HG03135 (cell line): Measurements from ENCODE around the gene DNTTIP2.
"Not testable (repeated sequence)": the region's sequence is repeated elsewhere in the genome, so short reads cannot be mapped to it uniquely, and the experiment has no call there.

Experiments used
- ATAC-seq: cut with Tn5 transposase; IDR thresholded peaks from one replicate; pipeline ENCODE4 v1.9.1; 2021; ENCODE audit warnings: mild to moderate bottlenecking, moderate library complexity; ENCODE audit not compliant: unreplicated experiment

The DNTTIP2 gene, protein sequence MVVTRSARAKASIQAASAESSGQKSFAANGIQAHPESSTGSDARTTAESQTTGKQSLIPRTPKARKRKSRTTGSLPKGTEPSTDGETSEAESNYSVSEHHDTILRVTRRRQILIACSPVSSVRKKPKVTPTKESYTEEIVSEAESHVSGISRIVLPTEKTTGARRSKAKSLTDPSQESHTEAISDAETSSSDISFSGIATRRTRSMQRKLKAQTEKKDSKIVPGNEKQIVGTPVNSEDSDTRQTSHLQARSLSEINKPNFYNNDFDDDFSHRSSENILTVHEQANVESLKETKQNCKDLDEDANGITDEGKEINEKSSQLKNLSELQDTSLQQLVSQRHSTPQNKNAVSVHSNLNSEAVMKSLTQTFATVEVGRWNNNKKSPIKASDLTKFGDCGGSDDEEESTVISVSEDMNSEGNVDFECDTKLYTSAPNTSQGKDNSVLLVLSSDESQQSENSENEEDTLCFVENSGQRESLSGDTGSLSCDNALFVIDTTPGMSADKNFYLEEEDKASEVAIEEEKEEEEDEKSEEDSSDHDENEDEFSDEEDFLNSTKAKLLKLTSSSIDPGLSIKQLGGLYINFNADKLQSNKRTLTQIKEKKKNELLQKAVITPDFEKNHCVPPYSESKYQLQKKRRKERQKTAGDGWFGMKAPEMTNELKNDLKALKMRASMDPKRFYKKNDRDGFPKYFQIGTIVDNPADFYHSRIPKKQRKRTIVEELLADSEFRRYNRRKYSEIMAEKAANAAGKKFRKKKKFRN

DNA sequence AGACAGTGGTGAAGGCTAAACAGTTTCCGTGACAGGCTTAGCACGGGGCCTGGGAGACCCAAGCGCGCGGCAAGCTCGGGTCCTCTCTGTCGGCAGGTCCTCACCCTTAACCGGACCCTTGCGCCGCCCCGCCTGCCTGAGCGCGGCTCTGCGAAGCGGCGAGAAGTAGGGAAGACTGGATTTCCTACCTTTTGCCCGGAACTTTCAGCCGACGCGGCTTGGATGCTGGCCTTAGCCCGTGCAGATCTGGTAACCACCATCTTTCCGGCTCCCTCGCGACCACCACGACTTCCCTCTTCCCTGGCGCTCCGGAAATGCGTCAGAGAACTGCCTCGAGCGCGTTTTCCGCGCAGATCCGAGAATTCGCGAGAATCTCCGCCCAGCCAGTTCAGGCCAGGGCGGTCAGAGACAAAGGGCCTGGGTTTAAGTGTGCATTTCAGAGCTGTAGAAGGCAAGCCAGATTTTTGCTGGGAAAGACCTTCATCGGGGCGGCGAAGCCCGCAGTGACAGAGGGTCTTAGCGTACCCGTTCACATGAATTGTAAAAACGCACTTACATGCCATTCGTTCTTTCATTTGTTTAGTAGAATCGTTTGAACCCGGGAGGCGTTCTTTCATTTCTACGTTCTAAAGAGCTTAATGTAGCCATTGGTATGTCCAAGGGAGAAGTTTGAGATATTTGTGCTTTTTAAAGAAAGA, at the start of gene DNTTIP2:
TSS of gene DNTTIP2 (minus strand) at position 318 of the 698 bp plus-strand sequence. CDS start at position 260, 58 bp downstream.
- ATAC-seq = peak; percentile 97

- no peak for ATAC-seq
These were observed 46.2 kb upstream of the DNTTIP2 start for GRCh38 chr1:93925206-93925605.

- no peak for ATAC-seq
These were observed 40.8 kb upstream of the DNTTIP2 start for GRCh38 chr1:93919780-93920179.

- ATAC-seq = no peak
These were observed 38.3 kb upstream of the DNTTIP2 start for GRCh38 chr1:93917302-93917701.

GRCh38 chr1:93910880-93911279, 31.9 kb upstream of the DNTTIP2 start:
- ATAC-seq = not testable (repeated sequence)

DNA sequence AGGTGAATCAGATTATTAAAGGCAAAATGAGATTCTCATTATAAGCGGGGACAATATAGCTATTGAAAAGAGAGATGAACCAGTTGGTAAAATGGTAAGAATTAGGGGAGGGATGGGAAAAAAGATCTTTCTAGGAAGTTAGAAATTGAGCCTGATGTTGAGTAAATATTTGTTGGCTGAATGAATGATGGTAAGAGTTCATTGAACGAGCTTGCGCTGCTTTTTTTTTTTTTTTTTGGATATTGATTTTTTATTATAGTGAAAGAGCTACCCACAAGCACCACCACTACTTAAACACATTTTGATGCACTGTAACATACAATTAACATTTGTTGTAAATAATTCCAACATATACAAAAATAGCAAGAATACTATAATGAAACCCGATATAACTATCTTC, 31.3 kb upstream of the DNTTIP2 start:
- ATAC-seq = no peak

- peak; percentile 94 for ATAC-seq
These were observed 30.4 kb upstream of the DNTTIP2 start, which contains the start of gene GCLM for GRCh38 chr1:93909146-93910050. Gene GCLM (minus strand): TSS chr1:93909430. CDS start chr1:93909163, 267 bp downstream.

DNA sequence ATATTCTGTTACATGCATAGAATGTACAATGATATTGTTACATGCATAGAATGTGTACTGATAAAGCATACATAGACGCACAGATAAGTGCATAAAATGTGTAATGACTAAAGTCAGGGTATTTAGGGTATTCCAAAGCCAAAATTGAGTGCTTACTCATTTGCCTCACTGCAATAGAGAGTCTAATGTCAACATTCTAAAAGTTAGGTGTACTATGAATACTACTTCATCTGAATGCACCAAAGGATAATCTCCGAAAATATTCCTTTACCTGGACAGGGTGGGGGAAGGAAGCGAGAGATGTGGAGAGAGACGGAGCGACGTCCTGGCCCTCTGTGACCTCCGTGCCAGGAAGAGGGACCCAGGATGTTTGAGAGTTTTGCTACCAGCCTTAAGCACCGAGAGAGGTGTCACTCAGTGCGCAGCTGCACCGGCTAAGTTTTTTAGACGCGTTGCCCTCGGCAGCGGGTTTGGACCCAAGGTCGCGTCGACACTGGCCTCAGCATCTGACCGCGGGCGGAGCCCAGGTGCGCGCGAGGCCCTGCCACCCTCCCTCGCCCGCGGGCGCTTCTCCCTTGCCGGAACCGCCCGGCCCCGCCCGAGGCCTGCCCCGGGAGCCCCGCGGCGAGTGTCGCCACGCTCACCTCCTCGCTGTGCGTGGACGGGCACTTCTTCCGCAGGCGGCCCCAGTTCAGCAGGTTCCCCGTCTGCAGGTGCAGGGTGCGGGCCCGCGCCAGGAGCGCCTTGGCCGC, 29.6 kb upstream of the DNTTIP2 start:
- ATAC-seq = peak; percentile 49

DNA sequence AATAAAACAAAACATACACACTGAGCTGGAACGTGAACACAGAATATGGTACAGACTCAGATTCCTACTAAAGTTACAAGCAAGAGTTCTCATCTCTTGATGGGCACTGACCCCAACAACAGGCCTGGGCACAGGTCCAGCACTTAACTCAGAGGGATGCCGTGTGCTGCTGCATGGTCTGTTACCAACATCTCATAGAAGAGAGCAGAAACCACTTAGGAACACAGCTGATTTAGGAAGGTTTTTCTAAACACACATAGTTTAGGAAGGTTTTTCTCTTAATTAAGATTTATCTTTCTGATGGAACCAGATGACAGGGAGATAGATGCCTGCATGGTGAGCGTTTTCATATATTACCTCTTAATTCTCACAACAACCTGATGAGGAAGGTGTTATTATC, 28.7 kb upstream of the DNTTIP2 start:
- no peak for ATAC-seq

GRCh38 chr1:93906480-93906879, 27.5 kb upstream of the DNTTIP2 start:
- ATAC-seq = no peak

GRCh38 chr1:93905734-93906133, 26.7 kb upstream of the DNTTIP2 start:
- ATAC-seq = no peak

DNA sequence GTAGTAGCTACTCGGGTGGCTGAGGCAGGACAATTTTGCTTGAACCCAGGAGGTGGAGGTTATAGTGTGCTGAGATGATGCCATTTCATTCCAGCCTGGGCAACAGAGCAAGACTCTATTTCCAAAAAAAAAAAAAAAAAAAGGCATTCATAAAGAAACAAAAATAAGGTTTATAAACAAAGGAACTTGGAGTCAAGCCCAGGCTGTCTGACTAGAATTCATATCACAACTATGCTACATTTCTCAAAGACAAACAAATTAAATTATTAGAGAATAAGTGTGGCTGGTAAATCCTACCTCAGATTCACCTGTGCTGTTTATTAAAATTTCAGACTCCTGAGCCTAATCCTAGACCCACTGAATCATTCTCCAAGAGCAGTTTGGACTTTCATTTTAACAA, 26.0 kb upstream of the DNTTIP2 start:
- no peak for ATAC-seq

DNA sequence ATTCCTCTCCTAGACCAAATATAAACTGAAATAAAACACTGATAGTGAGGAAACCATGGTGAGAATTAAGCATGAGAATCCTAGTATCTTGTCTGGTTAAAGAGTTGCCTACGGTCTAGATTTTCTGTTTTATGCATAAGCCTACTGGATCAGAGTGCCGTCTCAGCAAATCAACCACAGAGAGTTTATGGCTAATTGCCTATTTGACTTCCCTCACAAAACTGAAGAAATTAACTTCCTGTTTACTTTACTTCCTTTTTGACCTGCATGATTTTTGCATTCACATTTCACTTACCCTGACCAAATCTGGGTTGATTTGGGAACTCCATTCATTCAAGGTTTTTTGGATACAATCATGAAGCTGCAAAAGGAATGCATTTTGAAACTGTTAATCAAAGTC, 25.2 kb upstream of the DNTTIP2 start:
- ATAC-seq = no peak

DNA sequence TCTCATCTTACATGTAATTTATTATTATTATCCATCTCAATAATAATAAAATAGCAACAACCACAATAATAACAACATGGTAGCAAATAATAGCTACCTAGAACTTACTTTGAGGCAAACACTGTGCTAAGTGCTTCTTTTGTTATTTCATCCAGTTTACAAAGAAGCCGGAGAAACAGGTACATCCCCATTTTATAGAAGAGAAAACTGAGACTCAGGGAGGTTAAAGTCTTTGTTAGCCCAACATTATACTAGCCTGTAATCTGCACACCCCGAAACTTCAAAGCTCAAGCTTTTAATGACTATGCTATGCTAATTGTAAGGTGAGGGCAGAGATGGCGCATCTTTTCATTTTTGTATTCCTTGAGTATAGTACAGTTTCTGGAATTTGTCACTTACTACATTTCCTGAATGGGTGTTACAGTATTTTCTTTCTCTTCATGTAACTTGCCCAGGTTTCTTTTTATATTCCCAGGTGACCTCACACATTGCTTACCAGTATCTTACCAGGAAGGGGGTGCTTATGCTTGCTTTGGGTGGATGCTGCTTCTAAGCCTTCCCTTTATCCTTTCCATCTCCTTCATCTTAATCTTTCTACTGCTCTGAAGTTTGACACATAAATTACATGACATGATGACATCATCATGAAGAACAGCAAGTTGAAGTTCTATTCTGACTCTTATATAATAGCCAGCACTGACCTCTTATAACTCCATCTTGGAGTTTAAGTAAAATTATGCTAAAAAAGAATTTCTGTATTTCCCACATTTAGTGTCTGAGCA, 21.9 kb upstream of the DNTTIP2 start:
- no peak for ATAC-seq

DNA sequence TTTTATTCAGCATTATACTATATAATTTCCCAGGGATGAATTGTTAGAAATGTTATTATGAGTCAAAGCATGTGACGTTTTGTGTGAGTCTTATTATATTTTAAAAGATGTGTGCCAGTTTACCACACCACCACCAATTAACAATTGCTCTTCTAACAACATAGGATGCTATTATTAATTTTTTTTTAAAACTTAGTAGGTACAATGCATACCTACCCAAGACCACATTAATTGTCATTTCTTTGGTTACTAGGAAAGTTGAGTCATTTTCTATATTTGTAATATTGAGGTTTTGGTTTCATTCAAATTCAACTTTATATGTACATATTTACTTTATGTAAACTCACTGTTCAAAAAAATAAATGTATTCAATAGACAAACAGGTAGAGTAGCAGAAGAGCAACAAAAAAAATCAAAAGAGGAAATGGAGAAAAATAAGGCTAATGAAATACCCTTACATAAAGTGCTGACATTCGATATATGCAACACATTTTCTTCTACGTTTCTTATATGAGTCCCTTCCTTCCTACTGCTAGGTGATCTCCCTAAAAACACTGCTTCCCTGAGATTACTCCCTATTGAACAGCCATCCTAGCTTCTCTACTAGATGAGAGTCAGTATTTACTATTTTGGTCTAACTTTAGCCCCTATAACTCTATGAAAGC, 20.7 kb upstream of the DNTTIP2 start:
- ATAC-seq = no peak

DNA sequence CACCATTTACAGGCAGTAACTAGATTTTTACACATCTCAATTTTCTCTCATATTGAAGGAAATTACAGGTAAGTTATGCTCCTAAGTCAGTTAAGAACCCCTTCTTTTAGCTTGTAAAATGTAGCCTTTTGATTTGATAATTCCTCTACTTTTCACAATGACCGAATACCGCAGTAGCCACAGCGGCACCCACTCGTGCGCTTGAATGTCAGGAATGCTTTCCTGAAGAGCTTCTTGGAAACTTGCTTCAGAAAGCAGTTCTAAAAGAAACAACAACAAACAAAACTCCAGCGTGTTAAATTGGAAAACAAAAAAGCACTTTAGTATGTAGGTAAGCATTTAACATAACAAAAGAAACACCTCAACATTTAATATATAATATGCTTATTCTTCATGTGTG, 9.9 kb upstream of the DNTTIP2 start:
- no peak for ATAC-seq

GRCh38 chr1:93882269-93882668, 3.3 kb upstream of the DNTTIP2 start:
- no peak for ATAC-seq

DNA sequence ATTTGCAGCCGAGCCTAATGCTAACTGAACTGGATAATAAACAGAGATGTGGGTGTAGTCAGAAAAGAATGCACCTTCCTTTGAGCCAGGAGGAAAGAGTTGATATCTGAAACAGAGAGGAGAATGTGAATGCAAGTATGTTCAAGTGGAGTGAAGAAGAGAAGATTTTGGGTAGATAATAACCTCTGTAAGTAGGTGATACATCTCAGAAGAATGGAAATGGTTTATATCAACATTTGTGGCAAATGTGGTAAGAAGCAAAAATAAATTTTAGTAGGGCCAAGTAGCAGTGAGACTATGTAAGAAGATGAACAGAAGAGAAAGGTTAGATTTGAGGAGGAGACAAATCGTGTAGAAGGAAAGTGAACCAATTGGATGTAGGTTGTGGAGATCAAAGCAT, 1.7 kb upstream of the DNTTIP2 start:
- ATAC-seq = no peak
